K562 (cell line): Measurements from ENCODE around the gene ZFAND2A. TPM values are rescaled to one million over a fixed set of nuclear protein-coding genes. Genes with fewer than 3 reads are reported as not detected.

Experiments
- ATAC-seq: fragments of 200-7000 bp; cut with Tn5 transposase; 3 replicates; pipeline ENCODE4 v1.9.1; 2020; ENCODE audit warnings: moderate library complexity
- BruUV-seq: library from RNA; stranded (reverse); fragments of 400-500 nt; replicated peaks from 2 replicates; lab custom pipeline; 2021; lab: Mats Ljungman, UMichigan
- CTCF ChIA-PET: fragments of 300-600 bp; formaldehyde crosslinking; extraction: SDS; loops from one replicate; lab custom pipeline; 2021; ENCODE audit warnings: low intra/inter-chr PET ratio; lab: Yijun Ruan, JAX
- POLR2A ChIA-PET: fragments of 300-600, 350-650 bp; sonication (Branson Sonifier 250); formaldehyde crosslinking; extraction: SDS; loops from one replicate; lab custom pipeline; 2021; ENCODE audit warnings: antibody characterized with exemption, inconsistent platforms; lab: Yijun Ruan, JAX
- DNase-seq, 4 experiments: peaks; one replicate each; pipeline versions ENCODE4 v3.0.0 to v3.0.0-alpha.2; 2011 to 2018; ENCODE audit warnings: low spot score in 3 of 4, mixed read lengths in 3 of 4; ENCODE audit errors: extremely low read depth in 1 of 4
- FAIRE-seq: peaks from 2 replicates; lab custom pipeline; 2011; peaks lifted over from hg19 to GRCh38; lab: Jason Lieb, UNC
- H2AFZ ChIP-seq: 2 replicates; pipeline ENCODE4 v1.6.0; 2011; ENCODE audit warnings: low read depth, low read length, control low read depth, inconsistent platforms
- H3K27ac ChIP-seq: fragments of 200-600 bp; 3 replicates; pipeline ENCODE4 v1.8.0; 2011; ENCODE audit warnings: low read depth, mild to moderate bottlenecking, control low read depth, inconsistent platforms, low read length, moderate library complexity, mixed read lengths; ENCODE audit errors: extremely low read depth
- H3K27me3 ChIP-seq, 2 experiments: fragments of 300-600 bp in 1 of 2; 2 replicates in 1 of 2; 3 replicates in 1 of 2; pipeline versions ENCODE4 v1.6.0 to v1.8.0; 2011; ENCODE audit warnings: inconsistent platforms in 2 of 2, low read length in 2 of 2, mild to moderate bottlenecking in 1 of 2, mixed read lengths in 1 of 2, moderate library complexity in 1 of 2; ENCODE audit not compliant: control insufficient read depth in 2 of 2, insufficient read depth in 2 of 2
- H3K36me3 ChIP-seq: fragments of 300-600 bp; 3 replicates; pipeline ENCODE4 v1.8.0; 2011; ENCODE audit warnings: mild to moderate bottlenecking, low read length, inconsistent platforms; ENCODE audit not compliant: control insufficient read depth, insufficient read depth
- H3K4me1 ChIP-seq, 2 experiments: fragments of 200-600 bp in 1 of 2; replicated peaks in 1 of 2; 2 replicates in 1 of 2; 3 replicates in 1 of 2; pipeline versions ENCODE4 v1.5.1 to v1.8.0; 2011; ENCODE audit warnings: inconsistent platforms in 2 of 2, low read length in 2 of 2, mild to moderate bottlenecking in 1 of 2, mixed read lengths in 1 of 2, moderate library complexity in 1 of 2; ENCODE audit not compliant: control insufficient read depth in 2 of 2, insufficient read depth in 2 of 2
- H3K4me2 ChIP-seq: 2 replicates; pipeline ENCODE4 v1.6.1; 2011; ENCODE audit warnings: low read length, control low read depth, inconsistent platforms, mixed read lengths; ENCODE audit not compliant: insufficient read depth
- H3K4me3 ChIP-seq: fragments of 200-600 bp; sonication (generic), shearing (Covaris generic); 2 replicates; pipeline ENCODE4 v1.5.1; 2016; ENCODE audit warnings: control low read depth, inconsistent platforms
- H3K79me2 ChIP-seq: fragments of 200-600 bp; 3 replicates; pipeline ENCODE4 v1.8.0; 2011; ENCODE audit warnings: low read length, inconsistent platforms; ENCODE audit not compliant: control insufficient read depth, insufficient read depth
- H3K9ac ChIP-seq, 2 experiments: 2 replicates each; pipeline versions ENCODE4 v1.6.0 to v1.6.1; 2011; ENCODE audit warnings: low read depth in 2 of 2, low read length in 2 of 2, control low read depth in 1 of 2, inconsistent platforms in 1 of 2, mild to moderate bottlenecking in 1 of 2, mixed read lengths in 1 of 2; ENCODE audit not compliant: insufficient read depth in 1 of 2
- H3K9me1 ChIP-seq: one replicate; pipeline ENCODE4 v1.6.0; 2011; ENCODE audit warnings: inconsistent platforms, mild to moderate bottlenecking, low read length, moderate library complexity; ENCODE audit not compliant: control insufficient read depth, insufficient read depth
- H3K9me3 ChIP-seq: replicated peaks from 2 replicates; pipeline ENCODE4 v1.5.1; 2011; ENCODE audit warnings: low read depth, low read length, inconsistent platforms; ENCODE audit not compliant: control insufficient read depth, insufficient read depth
- H4K20me1 ChIP-seq: replicated peaks from 2 replicates; pipeline ENCODE4 v1.6.1; 2011; ENCODE audit warnings: low read length, inconsistent platforms, mixed read lengths; ENCODE audit not compliant: control insufficient read depth, insufficient read depth
- BCOR ChIP-seq: fragments of 450-650 bp; IDR thresholded peaks from 2 replicates; pipeline ENCODE4 v1.6.1; 2016
- CEBPB ChIP-seq: fragments of 450-650 bp; IDR thresholded peaks from 2 replicates; pipeline ENCODE4 v1.6.1; 2016; ENCODE audit warnings: missing genetic modification characterization, missing compliant biosample characterization
- NR4A1 ChIP-seq, 2 experiments: fragments of 250-450 bp in 1 of 2; fragments of 450-650 bp in 1 of 2; sonication (Bioruptor Pico) in 1 of 2; IDR thresholded peaks; 2 replicates each; pipeline versions ENCODE4 v1.4.0 to v1.6.1; 2016 to 2020; ENCODE audit warnings: mild to moderate bottlenecking in 2 of 2, missing compliant biosample characterization in 1 of 2, missing genetic modification characterization in 1 of 2, moderate library complexity in 1 of 2
- RBM17 ChIP-seq: fragments of 200-400 bp; formaldehyde crosslinking; IDR thresholded peaks from 2 replicates; pipeline ENCODE4 v1.6.1; 2017; ENCODE audit warnings: low read depth, mild to moderate bottlenecking, low read length, borderline replicate concordance
- TAF15 ChIP-seq: fragments of 200-400 bp; formaldehyde crosslinking; IDR thresholded peaks from 2 replicates; pipeline ENCODE4 v1.6.1; 2017; ENCODE audit warnings: mild to moderate bottlenecking, low read depth, low read length, moderate library complexity
- TAF7 ChIP-seq: fragments of 450-650 bp; IDR thresholded peaks from 2 replicates; pipeline ENCODE4 v1.6.1; 2016; ENCODE audit warnings: missing genetic modification characterization, missing compliant biosample characterization
- TRIM28 ChIP-seq: fragments of 450-650 bp; IDR thresholded peaks from 2 replicates; pipeline ENCODE4 v1.6.1; 2017
- XRCC4 ChIP-seq: IDR thresholded peaks from one replicate; pipeline ENCODE4 v1.6.1; 2011; ENCODE audit not compliant: insufficient read depth, insufficient read length; ENCODE audit errors: extremely low read depth
- YY1 ChIP-seq, 3 experiments: IDR thresholded peaks; 2 replicates each; pipeline ENCODE4 v1.6.1; 2011; ENCODE audit warnings: low read length in 2 of 3, mild to moderate bottlenecking in 2 of 3, moderate library complexity in 2 of 3, borderline replicate concordance in 1 of 3, control low read depth in 1 of 3, low read depth in 1 of 3; ENCODE audit not compliant: insufficient read depth in 3 of 3, insufficient replicate concordance in 2 of 3, control insufficient read depth in 1 of 3, insufficient read length in 1 of 3; ENCODE audit errors: extremely low read depth in 1 of 3
- ZNF253 ChIP-seq: fragments of 250-450 bp; sonication (Bioruptor Pico); conservative IDR thresholded peaks from 2 replicates; pipeline ENCODE4 v1.6.1; 2021; ENCODE audit warnings: mild to moderate bottlenecking
- WGBS: fragments of 100-300 bp; shearing (Covaris generic); methylation state at CpG from one replicate; pipeline ENCODE4 v1.1.6; 2016; ENCODE audit warnings: low coverage, mixed read lengths; ENCODE audit not compliant: insufficient coverage; ENCODE audit errors: missing lambda C conversion rate; 5-methylcytosine and 5-hydroxymethylcytosine counted together
- in situ Hi-C: fragments of 300-500 bp; cut with MboI; formaldehyde crosslinking; loops from 4 replicates; pipeline ENCODE4 v1.15.0; 2018; ENCODE audit warnings: inconsistent platforms, mixed read lengths
- intact Hi-C: fragments of 100-400 bp; cut with micrococcal nuclease; formaldehyde crosslinking; loops from 2 replicates; pipeline ENCODE4 v1.14.2; 2022
- polyA plus RNA-seq, 8 experiments: library from polyadenylated mRNA; depleted of rRNA in 4 of 8; stranded (reverse) in 5 of 8; unstranded in 3 of 8; fragments of >200 nt; fragmentation: Nextera tagmentation in 2 of 8; fragmentation: Illumina TruSeq in 1 of 8; extraction: Ambion mirVana in 2 of 8; extraction: Trizol in 1 of 8; gene quantifications; 2 replicates each; pipeline versions ENCODE4 v1.2.1 to v1.2.3, GENCODE V29; 2011 to 2014; ENCODE audit warnings: inconsistent platforms in 1 of 8, missing spikeins in 1 of 8
- total RNA-seq, 7 experiments: library from RNA; depleted of rRNA in 6 of 7; stranded (reverse); fragments of >200 nt in 6 of 7; fragmentation: Illumina TruSeq in 2 of 7; extraction: Trizol in 2 of 7; gene quantifications; 2 replicates each; pipeline versions ENCODE4 v1.2.1 to v1.2.3, GENCODE V29; 2011 to 2021; ENCODE audit warnings: low replicate concordance in 1 of 7

Gene ZFAND2A
- total and polyA plus RNA-seq, 9 of the 15 experiments (the other 6 are each of a cell fraction or from before 2014, with no cell fraction given): 16.8 to 56.8 (median 26.1) TPM

GRCh38 chr7:1110358-1110757, 49.6 kb downstream of the ZFAND2A start:
- no peak for TF ChIP-seq TRIM28
- TF ChIP-seq YY1 (IDR thresholded peaks at IDR 0.05; ENCODE audit: borderline replicate concordance in 1 of 3, control insufficient read depth in 1 of 3, extremely low read depth in 1 of 3, insufficient read depth in 3 of 3, insufficient read length in 1 of 3, insufficient replicate concordance in 2 of 3, low read depth in 1 of 3, low read length in 2 of 3): no peak
- TF ChIP-seq RBM17: no peak
- TF ChIP-seq TAF7 (tag): no peak
- TF ChIP-seq CEBPB (tag): no peak
- TF ChIP-seq XRCC4: no peak
- TF ChIP-seq TAF15: no peak
- TF ChIP-seq NR4A1 (CRISPR knock-in tag; IDR thresholded peaks at IDR 0.05): no peak
- TF ChIP-seq NR4A1 (tag; IDR thresholded peaks at IDR 0.05): no peak
- no peak for TF ChIP-seq BCOR
- TF ChIP-seq ZNF253 (CRISPR knock-in tag): no peak
- TF ChIP-seq, all 486 proteins: peak for 0
- Histone ChIP-seq H3K9ac (no peak overlapping the region), H3K9me1 (no peaks in the 10 kb centered on the region), H3K79me2 (no peaks in the 10 kb centered on the region; the same call in 1 of the 3 replicates), H3K4me3 (no peak overlapping the region), H2AFZ (no peak overlapping the region), H4K20me1 (no peaks in the 10 kb centered on the region; the same call in 1 of the 2 replicates), H3K27me3 (no peaks in the 10 kb centered on the region), H3K27ac (no peak overlapping the region), H3K4me1 (peaks cover 0 to 38% of the 10 kb centered on the region in 2 experiments; a peak in 2 of 5 replicates), H3K9me3 (no peaks in the 10 kb centered on the region), H3K4me2 (no peak overlapping the region), H3K36me3 (no peaks in the 10 kb centered on the region)
- BruUV-seq: no TSS peak
- intact Hi-C loops: no loop called here
- DNase-seq (no peak), ATAC-seq (no peak), FAIRE-seq (no peak)
- 92% methylated on average over 17 of the region's 28 CpGs for WGBS
- in situ Hi-C loops: no loop called here
- ChIA-PET CTCF (interaction anchor here (0.7 kb wide), 1 partner anchor 1810 kb away, joined by 3 read pairs; no protein-coding TSS in a partner anchor), POLR2A (interaction anchor here (0.6 to 0.8 kb wide), 3 partner anchors 14 to 57 kb away, joined by 3 to 4 read pairs (median 3); no protein-coding TSS in a partner anchor)
